Spleen (tissue), 7 donors: ENCODE data around the gene HSD11B1L.

Experiments used
- POLR2A ChIP-seq, 3 donors: fragments of 450-650 bp; IDR thresholded peaks; one replicate each; pipeline ENCODE4 v1.5.1; 2017; ENCODE audit warnings: antibody characterized with exemption in 3 of 3, mild to moderate bottlenecking in 1 of 3
- TF ChIP-seq, protein P1 (sequence below), 11 experiments: fragments of 200-600 bp in 7 of 11; fragments of 450-650 bp in 4 of 11; sonication (generic) in 4 of 11; IDR thresholded peaks in 8 of 11; conservative IDR thresholded peaks in 3 of 11; 1 replicate in 7 of 11; 2 replicates in 4 of 11; pipeline versions ENCODE4 v1.4.0 to v1.8.0; 2016 to 2021; ENCODE audit warnings: antibody characterized with exemption in 11 of 11, inconsistent platforms in 4 of 11, mild to moderate bottlenecking in 1 of 11
- donor health status: DM: no; HTN: no; CAD: no; lungs with moderate emphysema.
- donor health status: DM: no; HTN: no; CAD: no.
- donor health status: DM: no; HTN: no; CAD: no.

DNA sequence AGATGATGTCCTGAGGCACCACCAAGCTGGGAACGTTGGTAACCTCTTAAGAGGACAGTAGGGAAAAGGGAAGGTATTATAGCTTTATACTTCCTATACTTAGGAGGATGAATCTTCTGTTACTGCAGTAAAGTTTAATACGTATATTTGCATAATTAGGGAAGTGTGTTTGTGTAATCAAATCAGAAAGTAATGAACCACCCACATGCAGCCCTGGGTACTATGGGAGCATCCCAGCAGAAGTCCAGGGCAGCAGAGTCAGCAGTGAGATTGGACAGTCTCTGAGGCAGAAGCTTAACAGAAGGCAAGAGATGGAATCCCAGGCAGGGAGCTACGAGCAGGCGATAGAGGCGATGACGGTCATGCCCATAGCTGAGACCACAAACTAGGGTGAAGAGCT, 45.4 kb upstream of the HSD11B1L start:
- TF ChIP-seq POLR2A (IDR thresholded peaks at IDR 0.05), result no peak
- TF ChIP-seq, protein P1, sequence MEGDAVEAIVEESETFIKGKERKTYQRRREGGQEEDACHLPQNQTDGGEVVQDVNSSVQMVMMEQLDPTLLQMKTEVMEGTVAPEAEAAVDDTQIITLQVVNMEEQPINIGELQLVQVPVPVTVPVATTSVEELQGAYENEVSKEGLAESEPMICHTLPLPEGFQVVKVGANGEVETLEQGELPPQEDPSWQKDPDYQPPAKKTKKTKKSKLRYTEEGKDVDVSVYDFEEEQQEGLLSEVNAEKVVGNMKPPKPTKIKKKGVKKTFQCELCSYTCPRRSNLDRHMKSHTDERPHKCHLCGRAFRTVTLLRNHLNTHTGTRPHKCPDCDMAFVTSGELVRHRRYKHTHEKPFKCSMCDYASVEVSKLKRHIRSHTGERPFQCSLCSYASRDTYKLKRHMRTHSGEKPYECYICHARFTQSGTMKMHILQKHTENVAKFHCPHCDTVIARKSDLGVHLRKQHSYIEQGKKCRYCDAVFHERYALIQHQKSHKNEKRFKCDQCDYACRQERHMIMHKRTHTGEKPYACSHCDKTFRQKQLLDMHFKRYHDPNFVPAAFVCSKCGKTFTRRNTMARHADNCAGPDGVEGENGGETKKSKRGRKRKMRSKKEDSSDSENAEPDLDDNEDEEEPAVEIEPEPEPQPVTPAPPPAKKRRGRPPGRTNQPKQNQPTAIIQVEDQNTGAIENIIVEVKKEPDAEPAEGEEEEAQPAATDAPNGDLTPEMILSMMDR (IDR thresholded peaks at IDR 0.05 in 8 of 11, conservative IDR thresholded peaks at IDR 0.05 in 3 of 11), result no peak
